Measurements from ENCODE around the gene SURF6.
"Not testable (repeated sequence)": the region's sequence is repeated elsewhere in the genome, so short reads cannot be mapped to it uniquely, and the experiment has no call there.

Gene SURF6

DNA sequence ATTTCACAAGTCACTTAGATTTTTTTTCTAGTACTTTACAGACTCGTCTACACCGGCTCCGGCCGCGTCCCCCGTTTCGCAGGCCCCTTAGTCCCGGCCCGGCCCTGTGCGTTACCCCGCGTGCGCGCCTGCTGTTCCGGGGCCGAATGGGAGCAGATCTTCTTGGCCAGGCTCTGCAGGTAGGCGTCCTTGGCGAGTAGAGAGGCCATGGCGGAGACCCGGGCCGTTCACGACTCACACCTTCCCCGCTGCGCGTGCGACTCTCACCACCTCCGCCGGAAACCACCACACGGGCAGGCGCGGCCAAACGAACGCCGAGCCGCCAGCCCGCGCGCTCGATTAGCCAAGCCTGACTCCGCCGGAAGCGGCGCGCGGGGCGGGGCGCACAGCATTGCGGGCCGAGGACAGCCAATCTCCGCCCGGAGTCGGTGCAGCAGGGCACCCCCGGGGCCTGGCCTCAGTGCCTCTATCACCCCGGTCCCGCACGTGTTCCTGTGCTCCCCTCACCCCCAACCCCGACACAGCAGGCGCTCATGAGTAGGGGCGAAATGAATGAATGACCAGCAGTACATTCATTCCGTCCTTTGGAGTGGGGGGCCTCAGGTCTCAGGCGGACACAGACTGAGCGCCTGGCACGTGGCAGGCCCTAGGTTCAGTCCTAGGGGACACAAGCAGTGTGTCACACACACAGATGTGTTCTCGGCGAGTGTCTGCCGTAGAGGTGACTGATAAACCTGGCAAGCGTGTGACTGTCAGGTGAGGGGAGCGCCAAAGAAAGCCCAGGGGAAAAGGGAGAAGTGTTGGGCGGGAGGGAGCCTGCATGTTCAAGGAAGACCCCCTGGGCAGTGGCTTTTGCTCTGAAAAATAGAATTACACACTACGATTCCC, at the start of gene SURF6:
SURF6 (minus strand) TSS at position 265 of the 888 bp plus-strand sequence; CDS start at position 209, 56 bp downstream.
- DNase-seq (ENCODE audit: low read depth): no peak

DNA sequence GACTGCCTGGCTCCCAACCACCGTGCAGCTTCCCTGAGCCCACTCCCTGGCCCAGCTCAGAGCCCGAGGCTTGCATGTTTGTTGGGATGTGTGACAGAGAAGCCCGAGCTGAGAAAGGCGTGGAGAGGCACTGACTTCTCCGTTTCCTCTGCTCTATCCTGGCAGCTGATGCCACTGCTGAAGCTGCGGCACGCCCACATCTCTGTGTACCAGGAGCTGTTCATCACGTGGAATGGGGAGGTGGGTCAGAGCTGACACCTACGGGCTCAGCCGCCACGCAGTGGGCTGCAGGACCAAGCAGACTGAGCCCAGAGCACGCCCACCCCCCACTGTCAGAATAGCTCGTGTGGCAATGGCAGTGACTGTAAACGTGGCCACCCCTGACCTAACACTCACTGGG, 49.5 kb upstream of the SURF6 start:
- DNase-seq (ENCODE audit: low read depth): no peak

DNA sequence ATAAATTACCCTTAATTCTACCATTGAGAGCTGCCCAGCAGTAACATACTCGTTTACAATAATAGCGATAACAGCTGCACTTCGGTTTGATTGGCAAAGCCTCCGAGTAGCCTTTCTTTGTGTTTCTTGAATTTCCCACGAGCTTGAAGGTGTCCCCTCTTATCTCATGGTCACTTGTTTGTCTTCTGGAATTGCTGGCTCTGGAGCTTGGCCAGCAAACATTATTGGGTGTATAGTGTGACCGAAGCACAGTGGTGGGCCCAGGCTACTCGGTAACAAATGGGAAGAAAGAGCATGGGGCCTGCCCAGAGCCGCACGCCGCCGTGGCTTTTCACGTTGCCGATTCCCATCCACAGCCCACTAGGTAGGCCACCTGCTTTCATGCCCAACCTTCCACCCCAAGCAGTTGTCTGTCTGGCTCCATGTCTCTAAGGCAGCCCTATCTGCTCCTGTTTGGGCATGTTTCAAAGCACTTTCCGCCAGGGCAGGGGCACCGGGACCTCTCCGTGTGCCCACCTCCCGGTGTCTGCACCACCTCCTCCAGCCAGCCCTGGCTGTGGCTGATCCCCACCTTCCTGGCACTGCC, 48.8 kb upstream of the SURF6 start:
- DNase-seq (ENCODE audit: low read depth): no peak

DNA sequence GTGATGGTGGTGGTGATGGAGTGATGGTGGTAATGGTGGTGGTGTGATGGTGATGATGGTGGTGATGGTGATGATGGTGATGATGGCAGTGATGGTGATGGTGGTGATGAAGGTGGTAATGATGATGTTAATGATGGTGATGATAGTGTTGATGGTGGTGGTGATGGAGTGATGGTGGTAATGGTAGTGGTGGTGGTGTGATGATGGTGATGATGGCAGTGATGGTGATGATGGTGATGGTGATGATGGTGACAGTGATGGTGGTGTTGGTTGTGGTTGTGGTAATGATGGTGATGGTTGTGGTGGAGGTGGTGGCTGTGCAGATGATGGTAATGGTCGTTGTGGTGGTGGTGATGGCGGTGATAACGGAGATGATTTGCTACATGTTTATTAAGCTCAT, 47.5 kb upstream of the SURF6 start:
- no peak for DNase-seq (ENCODE audit: low read depth)

DNA sequence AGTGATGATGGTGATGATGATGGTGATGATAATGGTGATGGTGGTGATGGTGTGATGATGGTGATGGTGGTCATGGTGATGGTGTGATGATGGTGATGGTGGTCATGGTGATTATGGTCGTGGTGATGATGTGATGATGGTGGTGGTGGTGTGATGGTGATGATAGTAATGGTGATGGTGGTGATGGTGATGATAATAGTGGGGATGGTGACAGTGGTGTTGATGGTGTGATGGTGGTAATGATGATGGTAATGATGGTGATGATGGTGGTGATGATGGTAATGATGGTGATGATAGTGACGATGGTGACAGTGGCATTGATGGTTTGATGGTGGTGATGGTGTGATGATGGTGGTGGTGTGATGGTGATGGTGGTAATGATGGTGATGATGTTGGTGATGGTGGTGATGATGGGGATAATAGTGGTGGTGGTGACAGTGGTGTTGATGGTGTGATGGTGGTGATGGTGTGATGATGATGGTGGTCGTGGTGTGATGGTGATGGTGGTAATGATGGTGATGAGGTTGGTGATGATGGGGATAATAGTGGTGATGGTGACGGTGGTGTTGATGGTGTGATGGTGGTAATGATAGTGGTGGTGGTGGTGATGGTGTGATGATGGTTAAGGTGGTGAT, 46.6 kb upstream of the SURF6 start:
- no peak for DNase-seq (ENCODE audit: low read depth)

DNA sequence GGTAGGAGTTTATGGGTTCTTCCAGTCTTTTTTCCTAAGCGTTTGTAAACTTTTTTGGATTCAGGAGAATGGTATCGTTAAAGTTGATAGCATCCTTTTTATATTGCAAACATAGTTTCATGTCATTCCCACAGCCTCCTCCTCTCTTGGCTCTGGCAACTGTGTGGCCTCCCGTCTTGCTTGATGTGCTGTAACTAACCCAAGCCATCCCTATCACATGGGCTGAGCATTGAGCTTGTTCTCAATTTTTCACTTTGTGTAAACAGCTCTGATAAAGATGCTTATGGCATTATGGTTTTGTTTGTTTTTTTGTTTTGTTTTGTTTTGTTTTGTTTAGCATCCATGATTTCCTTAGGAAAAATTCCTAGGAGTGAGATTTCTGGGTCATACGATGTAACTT, 44.7 kb upstream of the SURF6 start:
- no peak for DNase-seq (ENCODE audit: low read depth)

DNA sequence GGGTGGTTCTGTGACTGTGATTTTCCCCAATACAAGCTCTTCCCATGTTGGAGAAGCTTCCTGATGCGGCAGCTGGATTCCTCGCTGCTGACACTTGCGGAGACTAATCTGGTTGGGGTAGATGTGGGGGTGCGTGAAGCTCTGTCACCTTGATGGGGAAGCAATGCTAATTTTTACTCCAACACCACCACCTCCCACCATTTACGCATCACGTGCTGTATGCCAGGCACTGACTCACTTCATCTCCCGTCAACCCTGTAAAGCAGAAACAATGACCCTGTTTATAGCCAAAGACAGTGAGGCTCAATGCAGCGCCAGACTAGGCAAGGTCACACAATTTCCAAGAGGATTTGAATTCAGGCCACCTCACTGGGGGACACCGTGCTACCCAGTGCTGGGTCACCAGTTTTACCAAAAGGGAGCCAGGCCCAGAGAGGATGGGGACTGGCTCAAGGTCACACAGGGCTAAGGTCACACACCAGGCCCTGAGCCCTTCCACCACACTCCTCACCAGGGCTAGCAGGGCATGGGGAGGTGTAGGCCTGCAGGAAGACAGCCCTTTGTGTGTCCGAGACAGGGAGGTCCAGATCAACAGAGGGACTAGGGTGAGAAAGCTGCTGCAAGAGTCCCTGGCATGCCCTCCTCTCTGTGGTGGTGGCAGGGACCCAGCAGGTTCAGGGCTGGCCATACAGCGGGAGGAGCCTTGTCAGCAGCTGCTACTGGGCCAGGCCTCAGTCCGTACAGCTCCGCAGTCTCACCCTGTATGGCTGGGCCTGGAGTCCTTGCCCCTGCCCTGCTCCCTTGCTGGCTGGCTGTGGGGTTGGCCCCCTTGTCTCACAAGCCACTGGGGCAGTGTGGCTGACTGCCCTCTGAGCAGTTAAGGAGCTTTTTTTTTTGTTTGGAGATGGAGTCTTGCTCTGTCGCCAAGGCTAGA, 43.4 kb upstream of the SURF6 start:
- no peak for DNase-seq (ENCODE audit: low read depth)

DNA sequence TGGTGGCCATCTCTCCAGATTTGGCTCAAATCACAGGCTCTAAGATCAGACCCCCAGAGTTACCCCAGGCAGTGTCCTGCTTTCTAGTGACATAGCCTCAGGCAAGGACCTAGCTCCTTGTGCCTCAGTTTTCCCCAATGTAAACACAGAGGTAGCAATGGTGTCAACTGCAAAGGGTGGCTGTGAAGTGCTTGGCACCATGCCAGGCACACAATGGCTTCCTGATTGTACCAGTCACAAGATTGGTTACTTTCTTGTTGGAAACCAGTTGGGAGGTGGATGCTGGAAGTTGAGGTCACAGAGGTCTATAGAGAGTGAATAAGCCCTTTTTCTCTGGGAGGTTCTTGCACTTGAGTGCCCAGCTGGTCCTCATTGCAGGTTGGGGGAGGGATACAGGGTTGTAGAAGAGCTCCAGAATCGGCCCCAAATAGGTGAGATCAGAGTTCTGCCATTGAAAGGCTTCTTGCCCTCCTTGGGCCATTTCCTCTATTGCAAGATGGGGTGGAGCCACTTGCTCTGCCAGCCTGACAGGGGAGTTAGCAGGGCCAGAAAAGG, 42.5 kb upstream of the SURF6 start:
- no peak for DNase-seq (ENCODE audit: low read depth)

DNA sequence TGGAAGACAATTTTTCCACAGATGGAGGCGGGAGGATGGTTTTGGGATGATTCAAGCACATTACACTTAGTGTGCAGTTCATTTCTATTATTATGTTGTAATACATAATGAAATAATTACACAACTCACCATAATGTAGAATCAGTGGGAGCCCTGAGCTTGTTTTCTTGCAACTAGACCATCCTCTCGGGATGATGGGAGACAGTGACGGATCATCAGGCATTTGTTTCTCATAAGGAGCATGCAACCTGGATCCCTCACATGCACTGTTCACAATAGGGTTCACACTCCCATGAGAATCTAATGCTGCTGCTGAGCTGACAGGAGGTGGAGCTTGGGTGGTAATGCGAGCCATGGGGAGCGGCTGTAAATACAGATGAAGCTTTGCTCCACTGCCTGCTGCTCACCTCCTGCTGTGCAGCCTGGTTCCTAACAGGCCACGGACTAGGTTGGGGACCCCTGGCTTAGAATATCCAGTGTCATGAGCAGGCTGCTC, 41.8 kb upstream of the SURF6 start:
- DNase-seq (ENCODE audit: low read depth): no peak

DNA sequence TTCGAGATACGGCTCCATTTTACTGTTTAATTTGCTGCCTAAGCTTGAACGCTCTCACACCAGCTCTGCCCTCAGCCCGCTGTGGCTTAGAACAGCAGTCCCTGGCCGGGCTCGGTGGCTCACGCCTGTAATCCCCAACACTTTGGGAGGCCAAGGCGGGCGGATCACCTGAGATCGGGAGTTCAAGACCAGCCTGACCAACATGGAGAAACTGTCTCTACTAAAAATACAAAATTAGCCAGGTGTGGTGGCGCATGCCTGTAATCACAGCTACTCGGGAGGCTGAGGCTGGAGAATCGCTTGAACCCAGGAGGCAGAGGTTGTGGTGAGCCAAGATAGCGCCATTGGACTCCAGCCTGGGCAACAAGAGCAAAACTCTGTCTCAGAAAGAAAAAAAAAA, 41.3 kb upstream of the SURF6 start:
- DNase-seq (ENCODE audit: low read depth): not testable (repeated sequence)

DNA sequence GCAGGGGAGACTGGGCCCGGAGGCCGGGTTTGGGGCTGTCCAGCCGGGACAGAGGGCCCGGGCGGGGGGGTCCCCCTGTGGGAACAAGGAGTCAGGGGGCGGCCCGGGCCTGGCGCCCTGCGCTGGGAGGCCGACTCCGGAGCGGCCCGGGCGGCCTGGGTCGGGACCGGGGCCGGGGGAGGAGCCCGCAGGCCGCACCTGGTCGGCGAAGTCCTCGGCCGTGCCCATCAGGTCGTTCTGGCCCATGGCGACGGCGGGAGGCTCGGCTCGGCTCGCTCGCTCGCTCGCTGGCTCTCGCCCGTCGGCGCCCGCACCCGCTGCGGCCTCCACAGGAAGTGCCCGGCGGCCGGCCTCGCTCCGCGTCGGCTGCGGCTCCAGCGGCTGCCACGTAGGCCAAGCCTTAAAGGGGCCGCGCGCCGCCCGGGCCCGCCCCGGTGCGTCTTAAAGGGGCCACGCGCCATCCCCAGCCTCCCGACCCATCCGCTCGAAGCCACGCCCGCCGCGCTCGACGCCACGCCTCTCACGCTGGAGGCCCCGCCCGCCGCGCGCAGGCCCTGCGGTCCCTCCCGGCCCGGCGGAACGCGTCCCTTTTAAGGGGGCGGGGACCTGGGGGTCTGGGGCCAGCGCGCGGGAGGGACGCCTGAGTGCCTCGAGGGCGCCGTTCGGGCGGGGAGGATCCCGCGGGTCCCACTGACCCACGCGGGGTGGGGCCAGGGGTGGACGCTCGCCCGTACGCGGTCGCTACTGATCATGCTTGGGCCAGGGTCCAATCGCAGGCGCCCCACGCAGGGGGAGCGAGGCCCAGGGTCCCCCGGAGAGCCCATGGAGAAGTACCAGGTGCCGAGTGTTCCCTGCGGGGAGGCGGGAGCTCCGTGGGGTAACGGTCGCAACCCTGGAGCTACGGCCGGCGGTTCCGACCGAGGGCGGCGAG, 40.0 kb upstream of the SURF6 start, which contains the start of the genes STKLD1 and SURF4:
STKLD1 (plus strand) TSS at position 643 of the 931 bp plus-strand sequence; CDS start at position 751, 108 bp downstream.
SURF4 (minus strand) TSS at position 337 of the 931 bp plus-strand sequence; CDS start at position 246, 91 bp downstream.
- DNase-seq (ENCODE audit: low read depth): peak; percentile 42

DNA sequence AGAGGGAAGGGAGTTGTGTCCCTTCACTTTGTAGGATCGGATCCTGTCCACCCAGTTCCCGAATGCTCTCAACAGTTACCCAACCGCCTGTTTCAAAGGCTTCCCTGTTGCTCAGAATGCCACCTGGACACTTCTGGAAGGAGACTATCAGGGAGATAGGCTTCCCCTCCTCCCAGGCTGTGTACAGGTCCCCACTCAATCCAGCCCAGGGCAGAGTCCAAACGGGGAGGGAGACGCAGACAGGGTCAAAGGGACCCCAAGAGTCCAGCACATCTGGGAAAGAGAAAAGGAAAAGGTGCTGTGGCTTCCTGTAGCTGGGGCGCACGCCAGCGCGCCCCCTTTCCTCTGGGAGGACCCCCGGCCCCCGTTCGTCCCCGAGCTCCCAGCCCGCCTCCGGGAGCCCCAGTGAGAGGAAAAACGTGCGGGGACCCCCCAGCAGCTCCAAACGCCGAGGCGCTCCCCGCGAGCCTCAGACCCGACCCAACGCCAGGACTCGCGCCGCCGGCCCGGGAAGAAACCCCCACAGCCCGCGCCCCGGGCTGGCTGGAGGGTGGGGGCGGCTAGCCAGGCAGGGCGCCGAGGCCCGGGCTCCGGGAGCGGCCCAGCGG, 39.2 kb upstream of the SURF6 start:
- DNase-seq (ENCODE audit: low read depth): no peak

DNA sequence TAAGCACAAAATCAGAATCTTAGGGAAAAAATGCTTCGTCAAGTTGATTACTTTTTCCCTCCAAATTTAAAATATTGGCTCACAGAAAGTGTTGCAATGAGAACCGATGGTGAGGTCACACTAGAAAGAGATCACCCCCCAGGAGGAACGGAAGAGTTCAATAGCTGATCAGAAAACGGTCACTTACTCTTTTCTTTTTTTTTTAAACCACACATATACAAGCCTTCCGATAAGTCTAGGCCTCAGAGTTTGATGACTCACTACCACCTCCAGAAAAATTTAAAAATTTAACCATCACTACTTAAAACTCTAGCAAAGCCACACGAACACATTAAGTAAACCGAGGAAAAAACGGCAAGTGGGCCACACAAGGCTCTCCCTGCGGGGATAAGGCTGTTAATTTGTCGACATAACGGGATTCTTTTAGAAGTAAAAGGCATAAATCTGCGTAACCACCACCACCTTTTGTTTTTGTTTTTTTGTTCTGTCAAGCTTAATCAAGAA, 38.7 kb upstream of the SURF6 start:
- DNase-seq (ENCODE audit: low read depth): no peak

DNA sequence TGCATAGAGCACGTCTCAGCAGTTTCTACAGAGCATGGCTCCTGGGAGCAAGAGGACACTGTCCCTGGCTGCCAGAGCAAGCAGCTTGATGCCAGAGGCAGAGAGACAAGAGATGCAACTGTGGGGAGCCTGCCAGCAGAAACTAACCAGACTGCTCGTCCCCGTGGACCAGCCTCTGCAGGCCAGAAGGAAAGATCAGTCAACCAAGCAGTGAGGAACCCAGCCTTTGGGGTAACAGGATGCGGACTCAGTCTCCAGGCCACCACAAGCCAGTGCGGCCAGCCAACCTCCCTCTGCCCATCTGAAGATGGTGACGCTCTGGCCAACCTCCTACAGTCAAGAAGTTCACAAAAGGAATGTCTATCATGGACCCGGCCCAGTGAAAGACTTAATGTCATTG, 36.2 kb upstream of the SURF6 start:
- no peak for DNase-seq (ENCODE audit: low read depth)

DNA sequence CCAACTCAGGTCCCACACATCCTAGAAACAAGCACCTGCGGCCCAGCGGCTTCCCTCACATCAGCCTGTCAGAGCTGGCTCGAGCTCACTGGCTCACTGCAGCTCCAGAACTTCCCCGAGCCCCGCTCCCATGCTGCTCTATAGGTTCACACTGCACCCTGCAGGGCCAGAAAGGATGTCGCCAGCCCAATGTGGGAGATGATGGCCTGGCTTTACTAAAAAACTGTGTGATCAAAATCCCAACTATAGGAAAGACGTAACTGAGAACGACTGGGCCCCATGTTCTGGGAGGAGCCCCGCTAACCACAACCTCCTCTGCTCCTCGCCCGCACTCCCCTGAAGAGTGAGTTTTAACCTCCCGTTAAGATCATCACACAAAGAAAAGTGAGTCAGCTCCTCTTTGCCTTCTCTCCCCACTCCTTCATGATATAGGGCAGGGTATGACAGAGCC, 35.3 kb upstream of the SURF6 start:
- DNase-seq (ENCODE audit: low read depth): no peak

DNA sequence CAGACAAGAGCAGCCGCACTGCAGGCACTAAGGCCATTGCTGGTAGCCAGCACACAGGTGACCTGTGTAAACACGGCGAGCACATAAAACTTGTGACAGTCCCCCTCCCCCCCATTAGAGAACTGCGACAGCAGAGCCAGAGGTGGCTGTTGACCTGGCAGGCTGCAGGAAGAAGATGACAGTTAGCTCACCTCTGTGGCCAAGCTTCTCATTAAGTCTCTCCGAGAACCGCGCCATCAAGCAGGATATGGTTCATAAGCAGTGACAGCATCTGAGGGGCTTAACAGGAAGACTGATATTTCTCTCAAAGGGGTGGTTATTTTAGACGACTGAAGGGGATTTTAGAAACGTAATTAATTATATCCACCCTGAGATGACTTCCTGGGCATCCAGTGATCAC, 34.7 kb upstream of the SURF6 start:
- DNase-seq (ENCODE audit: low read depth): no peak

DNA sequence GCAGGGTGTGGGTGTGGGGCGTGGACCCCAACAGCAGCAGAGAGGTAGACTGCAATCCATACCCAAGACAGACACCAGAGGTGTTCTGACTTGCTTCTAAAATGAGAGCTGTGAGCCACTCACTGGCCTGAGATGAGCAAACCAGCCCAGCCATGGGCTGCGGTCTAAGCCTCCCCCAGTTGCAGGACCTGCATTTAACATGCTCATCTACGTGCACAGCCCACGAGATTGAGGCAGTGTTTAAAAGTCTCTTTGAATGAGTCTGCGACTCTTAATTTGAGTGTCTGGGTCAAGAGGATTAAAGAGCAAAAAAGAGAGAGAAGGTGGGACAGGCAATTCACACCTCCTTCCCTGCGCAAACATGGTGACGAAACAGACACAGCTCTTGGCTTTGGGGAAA, 33.9 kb upstream of the SURF6 start:
- no peak for DNase-seq (ENCODE audit: low read depth)

DNA sequence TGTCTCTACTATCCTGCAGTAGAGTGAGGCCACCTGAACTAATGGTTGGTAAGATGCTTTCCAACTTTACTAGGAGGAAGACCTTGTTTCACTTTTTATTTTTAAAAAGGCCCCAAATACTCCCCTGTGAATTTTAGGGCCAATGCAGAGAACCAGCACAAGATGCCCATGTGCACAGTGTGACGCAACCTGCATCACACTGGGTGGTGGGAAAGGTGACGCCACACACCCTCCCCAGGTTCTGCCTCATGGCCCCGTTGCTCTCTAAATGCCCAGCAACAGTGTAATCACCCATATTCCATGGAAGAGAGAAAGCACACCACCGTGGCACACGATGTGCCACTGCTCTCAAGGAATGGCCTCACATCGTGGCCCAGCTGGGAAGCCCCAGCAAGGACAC, 33.4 kb upstream of the SURF6 start:
- no peak for DNase-seq (ENCODE audit: low read depth)

DNA sequence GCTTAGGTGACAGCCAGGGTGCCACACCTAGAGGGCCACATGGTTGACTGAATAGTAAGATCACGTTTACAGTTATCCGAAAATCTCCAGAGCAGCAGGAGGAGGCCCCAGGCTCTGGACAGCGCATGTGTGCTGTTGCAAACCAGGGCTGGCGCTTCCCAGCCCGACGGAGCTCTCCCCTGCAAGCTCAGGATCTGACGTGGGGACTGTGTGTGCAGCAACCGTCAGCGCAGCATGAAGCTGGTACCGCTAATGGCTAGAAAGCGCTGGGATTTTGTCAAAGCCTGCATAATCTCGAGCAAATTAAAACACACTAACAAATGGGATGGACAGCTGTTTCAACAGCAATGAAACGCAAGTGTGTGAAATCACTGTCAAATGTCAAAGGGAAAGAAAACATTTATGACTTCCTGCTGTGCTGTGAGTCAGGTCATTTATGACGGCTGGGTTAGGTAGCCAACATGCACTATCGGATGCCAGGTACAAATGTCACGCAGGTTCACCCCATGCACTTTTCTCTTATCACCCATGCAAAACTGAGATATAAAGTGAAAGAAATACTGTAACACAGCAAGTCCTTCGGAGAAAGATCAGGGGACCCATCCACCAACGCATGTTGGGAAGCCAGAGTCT, 32.4 kb upstream of the SURF6 start:
- no peak for DNase-seq (ENCODE audit: low read depth)

Data from HS-27A (cell line).